ENCODE measurements around the gene ATG3. TPM values are rescaled to one million over a fixed set of nuclear protein-coding genes. Genes with fewer than 3 reads are reported as not detected.

The ATG3 gene
- polyA plus RNA-seq (2013, experiment 1 of 2), result 45.6 TPM
- polyA plus RNA-seq (2013, experiment 2 of 2), result 49.0 TPM

- Histone ChIP-seq H2BK15ac (replicated peaks; ENCODE audit: low read depth) (no peak within 1 kb of the TSS), H3K18ac (ENCODE audit: low read length) (no peak within 1 kb of the TSS), H2BK5ac (ENCODE audit: low read length) (peak within 1 kb of the TSS; percentile 93), H3K79me1 (ENCODE audit: low read length) (no peaks in the 10 kb centered on the region), H3K4me1 (ENCODE audit: control insufficient read depth, low read depth, low read length) (no peaks in the 10 kb centered on the region), H4K5ac (ENCODE audit: low read length) (no peak within 1 kb of the TSS), H4K8ac (ENCODE audit: low read depth, low read length) (no peak within 1 kb of the TSS), H3K27ac (ENCODE audit: low read depth, low read length) (peak within 1 kb of the TSS; percentile 80), H3K56ac (ENCODE audit: low read length) (peak within 1 kb of the TSS; percentile 99), H3K9ac (ENCODE audit: low read length) (peak within 1 kb of the TSS; percentile 90), H3K79me2 (ENCODE audit: control insufficient read depth, insufficient read depth, low read length) (peaks cover 4% of the 10 kb centered on the region), H2AK5ac (ENCODE audit: low read length) (no peak within 1 kb of the TSS), H3K23ac (ENCODE audit: low read length) (no peak within 1 kb of the TSS), H3K4me2 (ENCODE audit: low read length) (peak within 1 kb of the TSS; percentile 96), H3K36me3 (ENCODE audit: control insufficient read depth, insufficient read depth, low read length) (no peaks in the 10 kb centered on the region), H3K27me3 (ENCODE audit: insufficient read depth, low read length, poor library complexity) (no peaks in the 10 kb centered on the region), H2BK120ac (ENCODE audit: low read depth, low read length) (no peak within 1 kb of the TSS), H3K4me3 (ENCODE audit: low read length) (peak within 1 kb of the TSS; percentile 96), H3K4ac (ENCODE audit: low read depth, low read length) (peak within 1 kb of the TSS; percentile 77)
- no CpG with 5 or more reads among the region's 58 CpGs for WGBS (ENCODE audit: extremely low coverage, insufficient coverage, low lambda C conversion rate)
- DNase-seq, result peak; percentile 99
These were observed at the start of gene ATG3, which contains the start of gene SLC35A5 for GRCh38 chr3:112561734-112562529. Gene ATG3, minus strand, starts transcription at chr3:112561962. Its CDS starts 434 bp downstream, at chr3:112561528. Gene SLC35A5, plus strand, starts transcription at chr3:112562045. Its CDS starts 1,359 bp downstream, at chr3:112563404.

GRCh38 chr3:112610121-112610520 is 48.4 kb upstream of the ATG3 start:
- H3K4ac ChIP-seq (ENCODE audit: low read depth, low read length), result no peak overlapping the region
- no peaks in the 10 kb centered on the region for H3K4me1 ChIP-seq (ENCODE audit: control insufficient read depth, low read depth, low read length)
- H4K8ac ChIP-seq (ENCODE audit: low read depth, low read length), result no peak overlapping the region
- WGBS (ENCODE audit: extremely low coverage, insufficient coverage, low lambda C conversion rate), result 100% methylated on average over 1 of the region's 3 CpGs
- no peak overlapping the region for H2BK5ac ChIP-seq (ENCODE audit: low read length)
- no peak overlapping the region for H3K27ac ChIP-seq (ENCODE audit: low read depth, low read length)
- H3K79me1 ChIP-seq (ENCODE audit: low read length), result no peaks in the 10 kb centered on the region
- H2BK15ac ChIP-seq (replicated peaks; ENCODE audit: low read depth), result no peak overlapping the region
- H3K27me3 ChIP-seq (ENCODE audit: insufficient read depth, low read length, poor library complexity), result no peaks in the 10 kb centered on the region
- H3K23ac ChIP-seq (ENCODE audit: low read length), result no peak overlapping the region
- H3K36me3 ChIP-seq (ENCODE audit: control insufficient read depth, insufficient read depth, low read length), result no peaks in the 10 kb centered on the region
- H3K4me3 ChIP-seq (ENCODE audit: low read length), result no peak overlapping the region
- H3K56ac ChIP-seq (ENCODE audit: low read length), result no peak overlapping the region
- no peaks in the 10 kb centered on the region for H3K79me2 ChIP-seq (ENCODE audit: control insufficient read depth, insufficient read depth, low read length)
- no peak overlapping the region for H4K5ac ChIP-seq (ENCODE audit: low read length)
- no peak overlapping the region for H3K9ac ChIP-seq (ENCODE audit: low read length)
- no peak for DNase-seq
- no peak overlapping the region for H3K4me2 ChIP-seq (ENCODE audit: low read length)
- no peak overlapping the region for H2AK5ac ChIP-seq (ENCODE audit: low read length)
- H2BK120ac ChIP-seq (ENCODE audit: low read depth, low read length), result no peak overlapping the region
- no peak overlapping the region for H3K18ac ChIP-seq (ENCODE audit: low read length)

GRCh38 chr3:112607863-112608262 is 46.1 kb upstream of the ATG3 start:
- no peak overlapping the region for H3K4me3 ChIP-seq (ENCODE audit: low read length)
- no peaks in the 10 kb centered on the region for H3K27me3 ChIP-seq (ENCODE audit: insufficient read depth, low read length, poor library complexity)
- DNase-seq, result peak; percentile 38
- no peak overlapping the region for H4K8ac ChIP-seq (ENCODE audit: low read depth, low read length)
- H3K23ac ChIP-seq (ENCODE audit: low read length), result no peak overlapping the region
- H3K56ac ChIP-seq (ENCODE audit: low read length), result no peak overlapping the region
- no peak overlapping the region for H3K4ac ChIP-seq (ENCODE audit: low read depth, low read length)
- H4K5ac ChIP-seq (ENCODE audit: low read length), result no peak overlapping the region
- H2BK5ac ChIP-seq (ENCODE audit: low read length), result no peak overlapping the region
- H3K79me2 ChIP-seq (ENCODE audit: control insufficient read depth, insufficient read depth, low read length), result no peaks in the 10 kb centered on the region
- no peak overlapping the region for H2BK15ac ChIP-seq (replicated peaks; ENCODE audit: low read depth)
- H2BK120ac ChIP-seq (ENCODE audit: low read depth, low read length), result no peak overlapping the region
- no peaks in the 10 kb centered on the region for H3K4me1 ChIP-seq (ENCODE audit: control insufficient read depth, low read depth, low read length)
- no peak overlapping the region for H3K18ac ChIP-seq (ENCODE audit: low read length)
- H3K27ac ChIP-seq (ENCODE audit: low read depth, low read length), result no peak overlapping the region
- H2AK5ac ChIP-seq (ENCODE audit: low read length), result no peak overlapping the region
- no peak overlapping the region for H3K9ac ChIP-seq (ENCODE audit: low read length)
- no peak overlapping the region for H3K4me2 ChIP-seq (ENCODE audit: low read length)
- H3K36me3 ChIP-seq (ENCODE audit: control insufficient read depth, insufficient read depth, low read length), result no peaks in the 10 kb centered on the region
- no peaks in the 10 kb centered on the region for H3K79me1 ChIP-seq (ENCODE audit: low read length)

- DNase-seq, result no peak
- Histone ChIP-seq H3K4ac (ENCODE audit: low read depth, low read length) (no peak overlapping the region), H4K8ac (ENCODE audit: low read depth, low read length) (no peak overlapping the region), H3K4me2 (ENCODE audit: low read length) (no peak overlapping the region), H2AK5ac (ENCODE audit: low read length) (no peak overlapping the region), H2BK15ac (replicated peaks; ENCODE audit: low read depth) (no peak overlapping the region), H2BK5ac (ENCODE audit: low read length) (no peak overlapping the region), H3K79me1 (ENCODE audit: low read length) (no peaks in the 10 kb centered on the region), H3K56ac (ENCODE audit: low read length) (no peak overlapping the region), H3K4me3 (ENCODE audit: low read length) (no peak overlapping the region), H3K18ac (ENCODE audit: low read length) (no peak overlapping the region), H3K27me3 (ENCODE audit: insufficient read depth, low read length, poor library complexity) (no peaks in the 10 kb centered on the region), H3K9ac (ENCODE audit: low read length) (no peak overlapping the region), H4K5ac (ENCODE audit: low read length) (no peak overlapping the region), H2BK120ac (ENCODE audit: low read depth, low read length) (no peak overlapping the region), H3K79me2 (ENCODE audit: control insufficient read depth, insufficient read depth, low read length) (no peaks in the 10 kb centered on the region), H3K36me3 (ENCODE audit: control insufficient read depth, insufficient read depth, low read length) (no peaks in the 10 kb centered on the region), H3K4me1 (ENCODE audit: control insufficient read depth, low read depth, low read length) (no peaks in the 10 kb centered on the region), H3K23ac (ENCODE audit: low read length) (no peak overlapping the region), H3K27ac (ENCODE audit: low read depth, low read length) (no peak overlapping the region)
- no CpG with 5 or more reads among the region's 2 CpGs for WGBS (ENCODE audit: extremely low coverage, insufficient coverage, low lambda C conversion rate)
These were observed 44.3 kb upstream of the ATG3 start for GRCh38 chr3:112606098-112606497.

DNA sequence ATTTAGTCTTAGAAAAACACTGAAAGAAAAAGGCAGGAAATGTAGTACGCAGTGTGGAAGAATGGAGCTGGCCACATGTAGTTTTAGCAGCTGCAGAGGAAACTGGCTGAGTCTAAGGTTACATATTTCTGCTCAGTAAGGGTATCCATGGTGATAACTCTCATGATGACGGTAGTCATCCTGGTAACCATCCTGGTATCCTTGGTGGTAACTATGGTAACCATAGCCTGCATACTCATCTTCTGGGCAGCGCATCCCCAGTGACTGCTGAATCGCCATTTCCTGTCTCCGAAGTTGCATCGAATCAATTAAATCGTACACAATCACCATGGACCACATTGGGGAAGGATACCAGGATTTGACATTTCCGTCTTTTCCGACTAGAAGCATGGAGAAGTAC is 43.5 kb upstream of the ATG3 start:
- Histone ChIP-seq H3K4me3 (ENCODE audit: low read length) (no peak overlapping the region), H3K27ac (ENCODE audit: low read depth, low read length) (no peak overlapping the region), H3K27me3 (ENCODE audit: insufficient read depth, low read length, poor library complexity) (no peaks in the 10 kb centered on the region), H3K79me1 (ENCODE audit: low read length) (no peaks in the 10 kb centered on the region), H3K18ac (ENCODE audit: low read length) (no peak overlapping the region), H2BK15ac (replicated peaks; ENCODE audit: low read depth) (no peak overlapping the region), H3K36me3 (ENCODE audit: control insufficient read depth, insufficient read depth, low read length) (no peaks in the 10 kb centered on the region), H3K79me2 (ENCODE audit: control insufficient read depth, insufficient read depth, low read length) (no peaks in the 10 kb centered on the region), H3K9ac (ENCODE audit: low read length) (no peak overlapping the region), H2BK5ac (ENCODE audit: low read length) (no peak overlapping the region), H3K4ac (ENCODE audit: low read depth, low read length) (no peak overlapping the region), H3K56ac (ENCODE audit: low read length) (no peak overlapping the region), H3K4me1 (ENCODE audit: control insufficient read depth, low read depth, low read length) (no peaks in the 10 kb centered on the region), H2BK120ac (ENCODE audit: low read depth, low read length) (no peak overlapping the region), H3K23ac (ENCODE audit: low read length) (no peak overlapping the region), H3K4me2 (ENCODE audit: low read length) (no peak overlapping the region), H4K8ac (ENCODE audit: low read depth, low read length) (no peak overlapping the region), H4K5ac (ENCODE audit: low read length) (no peak overlapping the region), H2AK5ac (ENCODE audit: low read length) (no peak overlapping the region)
- WGBS (ENCODE audit: extremely low coverage, insufficient coverage, low lambda C conversion rate), result no CpG with 5 or more reads among the region's 9 CpGs
- peak; percentile 59 for DNase-seq

DNA sequence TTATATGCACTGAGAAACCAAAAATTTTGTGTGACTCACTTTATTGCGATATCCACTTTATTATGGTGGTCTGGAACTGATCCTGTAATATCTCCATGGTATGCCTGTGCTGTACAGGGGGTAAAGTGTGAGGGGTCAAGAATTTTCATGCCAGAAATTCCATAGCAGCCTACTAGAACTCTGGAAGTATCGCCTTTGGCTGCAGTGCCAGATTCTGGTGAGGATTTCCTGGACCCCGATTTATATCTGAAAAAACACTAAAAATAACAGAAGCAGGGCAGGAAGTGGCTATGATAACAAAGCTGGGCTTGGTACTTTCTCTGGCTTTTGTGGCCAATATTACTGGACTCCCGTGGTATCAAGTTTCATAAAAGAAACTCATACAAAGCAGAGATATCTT is 42.8 kb upstream of the ATG3 start:
- H3K27ac ChIP-seq (ENCODE audit: low read depth, low read length), result no peak overlapping the region

More for the DNA sequence above, 42.8 kb upstream of the ATG3 start:
- H3K4me3 ChIP-seq (ENCODE audit: low read length), result no peak overlapping the region
- no peak overlapping the region for H3K23ac ChIP-seq (ENCODE audit: low read length)
- no peak overlapping the region for H4K5ac ChIP-seq (ENCODE audit: low read length)
- no peak overlapping the region for H3K56ac ChIP-seq (ENCODE audit: low read length)
- no peak overlapping the region for H2AK5ac ChIP-seq (ENCODE audit: low read length)
- H2BK15ac ChIP-seq (replicated peaks; ENCODE audit: low read depth), result no peak overlapping the region
- H4K8ac ChIP-seq (ENCODE audit: low read depth, low read length), result no peak overlapping the region
- H2BK120ac ChIP-seq (ENCODE audit: low read depth, low read length), result no peak overlapping the region
- no peak overlapping the region for H3K4me2 ChIP-seq (ENCODE audit: low read length)
- no peak overlapping the region for H2BK5ac ChIP-seq (ENCODE audit: low read length)
- H3K4ac ChIP-seq (ENCODE audit: low read depth, low read length), result no peak overlapping the region
- no peaks in the 10 kb centered on the region for H3K27me3 ChIP-seq (ENCODE audit: insufficient read depth, low read length, poor library complexity)
- no peaks in the 10 kb centered on the region for H3K79me1 ChIP-seq (ENCODE audit: low read length)
- no peak overlapping the region for H3K9ac ChIP-seq (ENCODE audit: low read length)
- DNase-seq, result no peak
- no CpG with 5 or more reads among the region's 4 CpGs for WGBS (ENCODE audit: extremely low coverage, insufficient coverage, low lambda C conversion rate)
- H3K18ac ChIP-seq (ENCODE audit: low read length), result no peak overlapping the region
- no peaks in the 10 kb centered on the region for H3K4me1 ChIP-seq (ENCODE audit: control insufficient read depth, low read depth, low read length)
- no peaks in the 10 kb centered on the region for H3K79me2 ChIP-seq (ENCODE audit: control insufficient read depth, insufficient read depth, low read length)
- no peaks in the 10 kb centered on the region for H3K36me3 ChIP-seq (ENCODE audit: control insufficient read depth, insufficient read depth, low read length)
